Colon (tissue), 2 donors: ENCODE results near the gene ATRIP.
"Not testable (repeated sequence)": the region's sequence is repeated elsewhere in the genome, so short reads cannot be mapped to it uniquely, and the experiment has no call there.

Experiments
- FAIRE-seq: peaks from 2 replicates; lab custom pipeline; 2012; peaks lifted over from hg19 to GRCh38; lab: Jason Lieb, UNC
- donor health status: control.
- donor health status: control.

Gene ATRIP

DNA sequence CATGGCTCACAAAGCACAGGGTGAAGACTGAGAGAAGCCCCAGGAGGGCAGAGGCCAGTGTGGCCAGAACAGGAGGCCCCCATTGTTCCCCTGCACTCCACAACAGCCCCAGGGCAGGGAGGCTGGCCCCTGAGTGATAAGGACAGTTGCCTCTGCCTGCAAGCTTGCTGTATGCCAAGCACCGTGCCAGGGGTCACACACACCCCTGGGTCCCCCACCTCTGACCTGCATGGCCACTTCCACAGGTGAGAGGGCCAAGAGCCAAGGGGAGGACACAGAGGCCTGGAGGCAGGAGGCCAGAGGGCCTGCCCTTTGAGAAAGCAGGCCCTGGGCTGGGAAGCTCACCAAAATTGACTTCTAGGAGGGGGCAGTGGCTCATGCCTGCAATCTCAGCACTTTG lies 23.7 kb downstream of the ATRIP start:
- FAIRE-seq, result no peak

- no peak for FAIRE-seq
These were observed 26.1 kb downstream of the ATRIP start for GRCh38 chr3:48472673-48472922.

DNA sequence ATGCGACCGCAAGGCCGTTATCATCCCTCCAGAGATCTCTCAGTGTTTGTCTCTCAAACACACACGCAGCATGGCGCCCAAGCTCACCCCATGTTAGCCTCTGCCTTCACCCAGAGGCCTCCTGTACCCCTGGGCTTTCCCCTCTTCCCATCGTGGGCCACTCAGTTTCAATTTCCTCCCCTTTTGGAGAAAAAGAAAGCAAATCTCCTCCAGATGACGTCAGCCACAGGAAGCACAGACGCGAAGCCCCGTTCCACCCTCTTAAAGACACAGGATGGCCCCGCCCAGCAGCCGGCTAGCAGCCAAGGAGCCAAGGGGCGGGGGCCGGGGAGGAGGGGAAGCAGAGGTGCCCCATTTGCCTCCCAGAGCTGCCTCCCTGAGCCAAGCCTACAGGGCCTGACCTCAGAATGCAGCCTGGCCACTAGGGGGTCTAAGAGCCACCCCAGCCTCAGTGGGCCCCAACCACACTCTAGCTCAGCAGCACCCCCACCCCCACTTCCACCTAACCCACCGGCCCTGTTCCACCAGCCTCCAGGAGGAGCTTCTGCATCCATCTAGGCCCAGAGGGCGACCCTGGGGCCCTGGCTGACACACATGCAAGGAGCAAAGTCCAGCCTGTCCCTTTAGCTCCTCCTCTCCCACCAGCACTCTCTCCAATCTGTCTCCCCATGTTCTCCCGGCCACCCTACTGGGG lies 26.5 kb downstream of the ATRIP start:
- FAIRE-seq, result no peak

DNA sequence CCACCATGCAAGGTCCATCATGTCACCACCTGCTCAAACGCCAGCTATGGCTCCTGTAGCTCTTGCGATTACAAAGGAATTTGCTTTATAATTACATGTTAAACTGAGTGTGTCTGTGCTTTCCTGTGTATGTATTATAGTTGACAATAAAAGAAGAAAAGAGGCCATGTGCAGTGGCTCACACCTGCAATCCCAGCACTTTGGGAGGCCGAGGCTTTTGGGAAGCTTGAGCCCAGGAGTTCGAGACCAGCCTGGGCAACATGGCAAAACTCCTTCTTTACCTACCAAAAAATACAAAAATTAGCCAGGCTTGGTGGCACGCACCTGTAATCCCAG lies 27.0 kb downstream of the ATRIP start:
- FAIRE-seq, result no peak

DNA sequence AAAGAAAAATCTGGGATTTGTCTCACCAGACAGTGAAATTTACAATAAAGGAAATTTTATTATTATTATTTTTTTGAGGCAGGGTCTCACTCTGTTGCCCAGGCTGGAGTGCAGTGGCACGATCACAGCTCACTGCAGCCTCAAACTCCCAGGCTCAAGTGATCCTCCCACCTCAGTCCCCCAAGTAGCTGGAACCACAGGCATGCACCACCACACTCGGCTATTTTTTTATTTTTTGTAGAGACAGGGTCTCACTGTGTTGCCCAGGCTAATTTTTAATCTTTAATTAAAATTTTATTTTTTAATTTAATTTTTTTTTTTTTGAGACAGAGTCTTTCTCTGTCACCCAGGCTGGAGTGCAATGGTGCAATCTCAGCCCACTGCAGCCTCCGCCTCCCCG lies 27.5 kb downstream of the ATRIP start:
- FAIRE-seq, result not testable (repeated sequence)

- no peak for FAIRE-seq
These were observed 28.1 kb downstream of the ATRIP start for GRCh38 chr3:48474619-48475018.

DNA sequence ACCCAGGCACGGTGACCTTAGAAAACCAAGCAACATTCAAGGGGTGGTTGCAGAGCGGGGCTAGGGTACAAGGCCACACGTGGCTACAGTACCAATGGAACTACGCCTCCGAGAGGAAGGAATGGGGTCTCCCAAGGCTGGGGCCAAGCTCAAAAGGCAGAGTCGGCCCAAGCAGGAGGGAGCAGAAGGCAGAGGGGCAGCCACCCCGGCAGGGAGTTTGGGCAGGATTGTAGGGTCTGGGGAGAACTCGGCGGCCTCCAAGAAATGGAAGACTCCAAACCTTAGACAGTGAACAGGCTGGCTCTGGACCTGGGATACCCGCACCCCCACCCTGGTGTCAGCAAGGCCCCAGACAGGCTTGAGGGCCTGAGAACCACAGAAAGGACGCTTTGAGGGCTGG lies 28.7 kb downstream of the ATRIP start:
- no peak for FAIRE-seq

DNA sequence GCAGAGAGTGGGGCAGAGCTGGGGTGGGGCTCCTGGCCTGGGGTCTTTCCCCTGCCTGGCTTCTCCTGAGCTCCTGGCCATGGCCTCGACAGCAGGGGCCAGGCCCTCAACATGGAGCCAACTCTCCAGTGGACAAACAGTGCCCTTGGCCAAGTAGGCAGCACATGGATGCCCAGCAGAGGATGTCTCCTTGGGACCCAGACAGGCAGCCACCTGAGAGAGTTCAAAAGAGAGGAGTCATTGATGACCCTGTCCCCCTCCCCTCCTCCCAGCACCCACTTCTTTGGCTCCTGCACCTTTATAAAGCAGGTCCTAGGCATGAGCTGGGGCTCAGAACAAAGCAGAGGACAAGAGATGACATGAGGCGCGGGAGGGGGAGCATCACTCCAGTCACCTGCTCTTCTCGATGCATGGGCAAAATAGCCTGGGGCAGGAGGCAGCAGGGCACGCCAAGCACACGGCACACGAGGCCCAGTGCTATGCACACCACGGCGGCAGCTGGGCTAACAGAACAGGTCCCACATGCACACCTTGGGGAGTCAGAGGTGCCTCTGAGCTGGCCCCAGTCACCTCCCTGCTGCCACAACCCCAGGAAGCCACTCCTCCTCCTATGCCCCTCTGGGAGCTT lies 30.0 kb downstream of the ATRIP start:
- no peak for FAIRE-seq

DNA sequence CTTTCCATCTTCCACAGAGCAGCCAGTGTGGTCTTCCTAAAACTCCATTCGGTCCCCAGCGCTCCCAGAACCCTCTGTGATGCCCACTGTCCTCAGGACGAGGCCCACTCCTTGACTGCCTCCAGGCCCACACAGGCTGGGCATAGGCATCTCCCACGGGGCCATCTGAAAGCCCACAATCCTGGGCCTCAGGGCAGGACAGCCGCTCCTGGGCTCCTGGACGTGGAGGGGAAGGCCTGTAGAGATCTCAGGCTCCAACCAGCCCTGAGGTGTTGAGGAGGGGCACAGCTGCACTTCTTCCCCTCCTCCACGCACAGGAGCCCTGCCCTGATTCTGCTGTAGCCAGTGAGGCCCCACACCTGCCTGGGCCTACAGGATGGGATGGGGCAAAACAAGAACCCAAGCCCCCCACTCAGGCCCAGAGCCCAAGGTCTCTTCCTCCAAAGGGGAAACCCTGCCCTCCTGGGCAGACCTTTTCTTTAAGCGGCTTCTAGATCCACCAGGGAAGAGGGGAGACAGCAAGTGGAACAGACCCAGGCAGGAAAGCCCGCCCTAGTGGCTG lies 31.5 kb downstream of the ATRIP start:
- no peak for FAIRE-seq

DNA sequence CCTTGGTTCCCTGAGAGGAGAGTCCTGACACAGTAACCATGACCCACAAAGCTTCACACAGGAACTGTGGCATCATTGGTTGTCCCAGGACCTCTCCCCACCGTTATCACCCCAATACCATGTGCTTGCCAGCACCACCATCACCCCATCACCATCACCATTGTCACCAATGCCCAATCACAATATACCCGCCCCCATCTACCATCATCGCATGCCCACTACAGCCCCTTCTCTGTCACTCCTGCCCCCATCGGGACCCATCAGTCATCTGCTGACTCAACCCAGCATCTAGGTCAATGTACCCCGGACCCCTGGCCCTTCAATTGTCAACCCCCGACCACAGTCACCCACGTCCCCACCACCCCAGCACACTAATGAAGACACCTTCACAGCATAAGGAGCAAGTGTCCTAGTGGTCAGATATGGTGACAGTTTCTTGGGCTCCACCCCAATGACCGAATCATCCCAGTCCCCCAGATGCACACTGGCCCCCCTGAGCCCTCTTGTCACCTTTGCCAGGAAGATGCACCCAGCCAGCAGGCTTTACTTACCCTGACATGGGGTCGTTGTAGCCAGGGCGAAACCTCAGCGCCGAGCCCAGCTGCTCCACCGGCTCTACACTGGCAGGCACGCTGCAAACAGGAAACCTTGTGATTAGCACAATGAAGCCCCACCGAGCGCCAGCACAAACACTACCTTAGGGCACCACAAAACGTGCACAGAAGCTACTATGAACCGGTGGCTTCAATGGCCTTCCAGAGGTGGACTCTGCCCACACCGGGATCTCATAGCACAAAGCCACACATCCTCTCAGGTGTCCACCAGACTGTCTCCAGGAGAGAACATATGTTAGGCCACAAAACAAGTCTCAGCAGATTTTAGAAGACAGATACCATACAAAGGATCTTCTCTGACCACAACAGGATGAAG lies 32.4 kb downstream of the ATRIP start:
- FAIRE-seq, result no peak

DNA sequence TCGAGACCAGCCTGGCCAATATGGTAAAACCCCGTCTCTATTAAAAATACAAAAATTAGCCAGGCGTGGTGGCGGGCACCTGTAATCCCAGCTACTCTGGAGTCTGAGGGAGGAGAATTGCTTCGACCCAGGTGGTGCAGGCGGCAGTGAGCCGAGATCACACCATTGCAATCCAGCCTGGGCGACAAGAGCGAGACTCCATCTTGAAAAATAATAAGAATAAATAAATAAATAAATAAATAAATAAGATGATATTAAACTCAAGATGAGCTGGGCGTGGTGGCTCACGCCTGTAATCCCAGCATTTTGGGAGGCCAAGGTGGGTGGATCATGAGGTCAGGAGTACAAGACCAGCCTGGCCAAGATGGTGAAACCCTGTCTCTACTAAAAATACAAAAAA lies 34.4 kb downstream of the ATRIP start:
- FAIRE-seq, result not testable (repeated sequence)

- not testable (repeated sequence) for FAIRE-seq
These were observed 36.3 kb downstream of the ATRIP start for GRCh38 chr3:48482822-48483221.

DNA sequence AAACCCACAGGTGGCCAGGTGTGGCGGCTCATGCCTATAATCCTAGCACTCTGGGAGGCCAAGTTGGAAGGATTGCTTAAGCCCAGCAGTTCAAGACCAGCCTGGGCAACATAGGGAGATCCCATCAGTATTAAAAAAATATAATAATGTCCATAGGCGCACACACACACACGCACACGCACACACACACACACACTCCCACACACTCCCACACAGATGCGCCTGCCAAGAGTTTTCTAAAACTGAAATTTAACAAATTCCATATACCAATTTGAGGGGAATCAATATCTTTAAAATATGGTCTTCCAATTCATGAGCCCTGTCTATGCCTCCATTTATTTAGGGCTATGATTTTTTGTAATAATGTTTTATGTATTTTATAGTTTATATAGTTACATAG lies 40.4 kb downstream of the ATRIP start:
- no peak for FAIRE-seq

GRCh38 chr3:48492461-48493202 lies 46.1 kb downstream of the ATRIP start:
- no peak for FAIRE-seq

- no peak for FAIRE-seq
These were observed 46.6 kb downstream of the ATRIP start for GRCh38 chr3:48493203-48493501.

GRCh38 chr3:48500656-48501055 lies 54.1 kb downstream of the ATRIP start:
- no peak for FAIRE-seq

DNA sequence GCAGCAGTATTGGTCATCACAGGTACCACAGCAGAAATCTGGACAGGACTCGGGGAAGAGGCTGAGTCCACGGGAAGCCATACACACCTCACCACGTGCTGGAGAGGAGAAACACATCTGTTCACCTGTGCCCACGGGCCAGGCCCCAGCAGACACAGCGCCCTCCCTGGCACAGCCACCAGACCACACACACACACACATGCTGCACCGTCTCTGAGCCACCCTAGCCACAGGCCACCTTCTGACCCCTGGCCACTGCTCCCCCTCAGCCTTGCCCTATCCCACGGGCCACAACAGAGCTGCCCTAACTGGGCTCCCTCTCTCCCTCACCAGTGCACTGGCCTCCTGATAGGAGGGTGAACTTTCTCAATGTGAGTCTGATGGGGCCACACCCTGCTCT lies 54.7 kb downstream of the ATRIP start:
- no peak for FAIRE-seq

DNA sequence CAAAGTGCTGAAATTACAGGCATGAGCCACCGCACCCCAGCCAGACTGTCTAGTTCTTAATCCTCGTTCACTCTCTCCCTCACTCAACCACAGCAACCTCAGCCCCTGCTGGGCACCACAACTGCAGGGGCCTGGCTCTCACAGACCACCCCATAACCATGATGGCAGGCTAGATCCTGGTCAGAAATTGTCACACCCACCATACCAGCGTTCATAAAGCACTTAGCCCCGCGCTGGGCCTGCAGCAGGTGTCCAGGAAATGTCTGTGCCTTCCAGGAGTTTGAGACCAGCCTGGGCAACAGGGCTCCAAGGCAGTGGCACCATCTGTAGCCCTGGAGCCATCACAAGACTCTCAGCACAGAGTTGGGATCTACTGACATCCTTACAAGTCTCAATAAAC lies 55.6 kb downstream of the ATRIP start:
- no peak for FAIRE-seq

GRCh38 chr3:48502728-48503168 lies 56.2 kb downstream of the ATRIP start:
- no peak for FAIRE-seq

DNA sequence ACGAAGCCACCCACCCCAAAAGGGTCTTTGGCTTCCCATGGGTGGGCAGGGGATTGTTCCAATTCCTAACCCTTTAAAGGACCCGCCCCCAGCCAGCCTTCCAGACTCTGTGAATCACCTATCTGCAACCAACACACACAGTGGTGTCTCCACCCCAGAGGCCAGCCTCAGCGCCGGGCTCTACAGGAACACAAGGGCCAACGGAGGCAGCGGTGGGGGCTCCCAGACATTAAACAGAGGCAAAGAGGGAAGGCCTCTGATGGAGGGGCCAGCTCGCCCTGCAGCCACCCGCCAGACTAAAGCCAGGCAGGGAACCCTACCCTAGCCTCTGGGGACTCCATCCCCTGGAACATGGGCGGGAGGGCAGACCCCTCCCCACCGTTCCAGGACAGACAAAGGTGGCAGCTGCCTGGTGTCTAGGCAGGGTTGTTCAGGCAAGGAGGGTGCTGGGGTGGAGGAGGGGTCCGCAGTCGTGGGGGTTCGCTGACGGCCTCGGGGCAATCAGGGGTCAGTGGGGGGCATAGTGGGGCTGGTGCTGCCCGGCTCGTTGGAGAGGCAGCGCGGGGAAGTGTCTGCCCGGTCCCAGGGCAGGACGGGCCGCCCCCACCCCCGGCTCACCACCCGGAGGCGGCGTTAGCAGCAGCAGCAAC lies 57.0 kb downstream of the ATRIP start:
- no peak for FAIRE-seq

DNA sequence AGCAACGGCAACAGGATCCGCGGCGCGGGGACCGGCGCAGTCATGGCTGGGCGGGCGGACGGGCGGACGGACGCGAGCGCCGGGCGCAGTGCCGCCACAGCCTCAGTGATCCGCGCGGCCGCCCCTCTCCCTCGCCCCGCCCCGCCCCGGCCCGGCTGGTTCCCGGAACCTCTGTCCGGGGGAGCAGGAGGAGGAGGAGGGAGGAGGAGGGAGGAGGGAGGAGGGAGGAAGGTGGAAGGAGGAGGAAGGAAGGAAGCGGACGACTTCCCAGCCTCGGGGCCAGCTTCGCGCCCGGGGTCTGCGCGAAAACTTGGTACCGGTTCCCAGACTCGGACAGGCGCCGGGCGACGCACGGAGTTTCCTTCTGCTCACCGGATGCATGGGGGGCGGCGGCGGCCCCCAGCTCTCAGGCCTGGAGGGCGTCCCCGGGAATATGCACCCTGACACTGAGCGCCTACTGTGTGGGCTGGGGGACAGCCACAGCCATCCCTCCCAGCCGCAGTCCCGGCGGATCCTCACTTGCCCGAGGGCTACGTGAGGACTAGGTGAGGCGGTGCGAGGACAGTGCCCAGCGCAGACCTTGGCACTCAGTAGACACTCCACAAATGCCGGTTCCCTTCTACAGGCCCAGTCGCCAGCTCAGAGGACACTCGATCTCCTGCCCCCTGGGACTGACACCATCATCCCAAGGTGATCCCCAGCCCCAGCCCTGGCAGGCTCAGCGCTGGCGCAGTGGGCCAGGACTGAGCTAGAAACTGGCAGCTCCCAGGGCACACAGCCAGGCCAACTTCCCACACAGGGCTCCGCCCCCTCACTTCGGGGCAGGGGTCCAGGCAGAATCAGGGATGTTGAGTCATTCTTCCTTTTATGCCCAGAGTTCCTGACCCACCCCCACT lies 57.8 kb downstream of the ATRIP start, which contains the start of gene SHISA5:
Gene SHISA5 (minus strand): TSS at position 124 of the 896 bp plus-strand sequence. CDS start 80 bp downstream, at position 44.
- no peak for FAIRE-seq
